B cell (primary cell): ENCODE data around the gene RNU4-1.

Source experiments
- EZH2 ChIP-seq: IDR thresholded peaks from 2 replicates; pipeline ENCODE4 v1.6.1; 2012; ENCODE audit warnings: borderline replicate concordance, low read depth, mild to moderate bottlenecking, moderate library complexity, low read length; ENCODE audit not compliant: insufficient read depth, poor library complexity, severe bottlenecking
- TF ChIP-seq, protein P1 (sequence below): fragments of 200-600 bp; IDR thresholded peaks from one replicate; pipeline ENCODE4 v1.8.0; 2022; ENCODE audit warnings: antibody characterized with exemption, mild to moderate bottlenecking

GRCh38 chr12:120265473-120266179 lies 27.4 kb downstream of the RNU4-1 start, which contains the start of gene PXN:
- TF ChIP-seq, protein P1, sequence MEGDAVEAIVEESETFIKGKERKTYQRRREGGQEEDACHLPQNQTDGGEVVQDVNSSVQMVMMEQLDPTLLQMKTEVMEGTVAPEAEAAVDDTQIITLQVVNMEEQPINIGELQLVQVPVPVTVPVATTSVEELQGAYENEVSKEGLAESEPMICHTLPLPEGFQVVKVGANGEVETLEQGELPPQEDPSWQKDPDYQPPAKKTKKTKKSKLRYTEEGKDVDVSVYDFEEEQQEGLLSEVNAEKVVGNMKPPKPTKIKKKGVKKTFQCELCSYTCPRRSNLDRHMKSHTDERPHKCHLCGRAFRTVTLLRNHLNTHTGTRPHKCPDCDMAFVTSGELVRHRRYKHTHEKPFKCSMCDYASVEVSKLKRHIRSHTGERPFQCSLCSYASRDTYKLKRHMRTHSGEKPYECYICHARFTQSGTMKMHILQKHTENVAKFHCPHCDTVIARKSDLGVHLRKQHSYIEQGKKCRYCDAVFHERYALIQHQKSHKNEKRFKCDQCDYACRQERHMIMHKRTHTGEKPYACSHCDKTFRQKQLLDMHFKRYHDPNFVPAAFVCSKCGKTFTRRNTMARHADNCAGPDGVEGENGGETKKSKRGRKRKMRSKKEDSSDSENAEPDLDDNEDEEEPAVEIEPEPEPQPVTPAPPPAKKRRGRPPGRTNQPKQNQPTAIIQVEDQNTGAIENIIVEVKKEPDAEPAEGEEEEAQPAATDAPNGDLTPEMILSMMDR, result peak; percentile 75
- no peak for TF ChIP-seq EZH2
